WTC11 (cell line): ENCODE results near the gene GPATCH2L. TPM values are rescaled to one million over a fixed set of nuclear protein-coding genes. Genes with fewer than 3 reads are reported as not detected.

Source experiments
- ATAC-seq: fragments of 200-7000 bp; cut with Tn5 transposase; 2 replicates; pipeline ENCODE4 v1.10.0; 2021; ENCODE audit warnings: mild to moderate bottlenecking, moderate library complexity
- CTCF ChIA-PET: fragments of 300-600 bp; sonication (Branson Sonifier 250); formaldehyde crosslinking; loops from one replicate; lab custom pipeline; 2021; ENCODE audit warnings: antibody characterized with exemption; lab: Charles Lee
- POLR2A ChIA-PET: fragments of 350-600 bp; sonication (Branson Sonifier 250); formaldehyde crosslinking; loops from one replicate; lab custom pipeline; 2021; ENCODE audit warnings: antibody characterized with exemption; lab: Charles Lee
- DNase-seq: peaks from one replicate; pipeline ENCODE4 v3.0.0; 2021; ENCODE audit warnings: low spot score
- H3K27ac Mint-ChIP-seq: 2 replicates; pipeline ENCODE4 v1.8.0; 2021; ENCODE audit warnings: mixed read lengths
- H3K27me3 Mint-ChIP-seq: 2 replicates; pipeline ENCODE4 v1.8.0; 2021; ENCODE audit warnings: low read depth, mild to moderate bottlenecking, moderate library complexity, mixed read lengths
- H3K36me3 Mint-ChIP-seq: 2 replicates; pipeline ENCODE4 v1.8.0; 2021; ENCODE audit warnings: mixed read lengths
- H3K4me1 Mint-ChIP-seq: 2 replicates; pipeline ENCODE4 v1.8.0; 2022; ENCODE audit warnings: mixed read lengths
- H3K4me3 Mint-ChIP-seq: 2 replicates; pipeline ENCODE4 v1.8.0; 2021; ENCODE audit warnings: mild to moderate bottlenecking, moderate library complexity, mixed read lengths
- H3K9me3 Mint-ChIP-seq: 2 replicates; pipeline ENCODE4 v1.8.0; 2021; ENCODE audit warnings: mixed read lengths
- ESRRA ChIP-seq: sonication (generic); formaldehyde crosslinking; IDR thresholded peaks from 2 replicates; pipeline ENCODE4 v1.8.1; 2022; ENCODE audit warnings: mild to moderate bottlenecking, missing genetic modification reagents, borderline replicate concordance
- FOXJ3 ChIP-seq: sonication (generic); formaldehyde crosslinking; IDR thresholded peaks from 2 replicates; pipeline ENCODE4 v1.9.0; 2021; ENCODE audit warnings: missing genetic modification reagents, mild to moderate bottlenecking, borderline replicate concordance
- GRHL2 ChIP-seq: fragments of 250-450 bp; sonication (Bioruptor Pico); IDR thresholded peaks from 2 replicates; pipeline ENCODE4 v1.8.0; 2022; ENCODE audit warnings: mild to moderate bottlenecking, moderate library complexity; ENCODE audit not compliant: insufficient replicate concordance, severe bottlenecking
- GTF2I ChIP-seq: fragments of 250-450 bp; sonication (Bioruptor Pico); conservative IDR thresholded peaks from 2 replicates; pipeline ENCODE4 v1.4.0; 2021; ENCODE audit warnings: mild to moderate bottlenecking
- JUN ChIP-seq: sonication (generic); formaldehyde crosslinking; IDR thresholded peaks from 2 replicates; pipeline ENCODE4 v1.8.0; 2023; ENCODE audit warnings: mild to moderate bottlenecking, missing genetic modification reagents
- MXD4 ChIP-seq: fragments of 250-450 bp; sonication (Bioruptor Pico); IDR thresholded peaks from 2 replicates; pipeline ENCODE4 v1.8.0; 2021; ENCODE audit warnings: mild to moderate bottlenecking, moderate library complexity, borderline replicate concordance
- NFYB ChIP-seq: sonication (generic); formaldehyde crosslinking; conservative IDR thresholded peaks from 2 replicates; pipeline ENCODE4 v1.8.0; 2022; ENCODE audit warnings: low read depth, missing genetic modification reagents
- NR1H2 ChIP-seq: sonication (generic); formaldehyde crosslinking; IDR thresholded peaks from 2 replicates; pipeline ENCODE4 v1.9.0; 2021; ENCODE audit warnings: mild to moderate bottlenecking, moderate library complexity, missing genetic modification reagents
- NR2C2 ChIP-seq: sonication (generic); formaldehyde crosslinking; IDR thresholded peaks from 2 replicates; pipeline ENCODE4 v1.8.0; 2022; ENCODE audit warnings: mild to moderate bottlenecking, missing genetic modification reagents
- SMAD3 ChIP-seq: sonication (generic); formaldehyde crosslinking; IDR thresholded peaks from 2 replicates; pipeline ENCODE4 v1.8.0; 2022; ENCODE audit warnings: missing genetic modification reagents, mild to moderate bottlenecking, borderline replicate concordance
- ZBTB21 ChIP-seq: sonication (generic); formaldehyde crosslinking; IDR thresholded peaks from 2 replicates; pipeline ENCODE4 v1.8.1; 2023; ENCODE audit warnings: mild to moderate bottlenecking, missing genetic modification reagents, borderline replicate concordance
- ZNF138 ChIP-seq: sonication (generic); formaldehyde crosslinking; conservative IDR thresholded peaks from 2 replicates; pipeline ENCODE4 v1.8.1; 2022; ENCODE audit warnings: mild to moderate bottlenecking, moderate library complexity, missing genetic modification reagents
- ZNF232 ChIP-seq: sonication (generic); formaldehyde crosslinking; IDR thresholded peaks from 2 replicates; pipeline ENCODE4 v1.8.0; 2022; ENCODE audit warnings: mild to moderate bottlenecking, missing genetic modification reagents
- ZNF263 ChIP-seq: sonication (generic); formaldehyde crosslinking; IDR thresholded peaks from 2 replicates; pipeline ENCODE4 v1.8.1; 2022; ENCODE audit warnings: low read depth, mild to moderate bottlenecking, moderate library complexity, missing genetic modification reagents
- total RNA-seq: library from RNA; stranded (reverse); gene quantifications from 3 replicates; pipeline ENCODE4 v1.2.3, GENCODE V29; 2021
- TF ChIP-seq, protein P1 (sequence below): sonication (generic); formaldehyde crosslinking; IDR thresholded peaks from 2 replicates; pipeline ENCODE4 v1.8.1; 2022; ENCODE audit warnings: mild to moderate bottlenecking, missing genetic modification reagents, moderate library complexity, borderline replicate concordance
- TF ChIP-seq, protein P2 (sequence below): sonication (generic); formaldehyde crosslinking; IDR thresholded peaks from 2 replicates; pipeline ENCODE4 v1.8.1; 2022; ENCODE audit warnings: mild to moderate bottlenecking, moderate library complexity, missing genetic modification reagents
- TF ChIP-seq, protein P3 (sequence below): sonication (generic); formaldehyde crosslinking; IDR thresholded peaks from 2 replicates; pipeline ENCODE4 v1.8.0; 2023; ENCODE audit warnings: mild to moderate bottlenecking, missing genetic modification reagents
- TF ChIP-seq, protein P4 (sequence below): fragments of 250-450 bp; sonication (Bioruptor Pico); IDR thresholded peaks from 2 replicates; pipeline ENCODE4 v1.9.0; 2021; ENCODE audit warnings: mild to moderate bottlenecking
- TF ChIP-seq, protein P5 (sequence below): sonication (generic); formaldehyde crosslinking; IDR thresholded peaks from 2 replicates; pipeline ENCODE4 v1.8.0; 2022; ENCODE audit warnings: mild to moderate bottlenecking, missing genetic modification reagents
- TF ChIP-seq, protein P6 (sequence below): sonication (generic); formaldehyde crosslinking; IDR thresholded peaks from 2 replicates; pipeline ENCODE4 v1.8.0; 2022; ENCODE audit warnings: mild to moderate bottlenecking, missing genetic modification reagents

Gene GPATCH2L
- total RNA-seq, 1 experiment from 2014 or later, result 67.2 TPM

DNA sequence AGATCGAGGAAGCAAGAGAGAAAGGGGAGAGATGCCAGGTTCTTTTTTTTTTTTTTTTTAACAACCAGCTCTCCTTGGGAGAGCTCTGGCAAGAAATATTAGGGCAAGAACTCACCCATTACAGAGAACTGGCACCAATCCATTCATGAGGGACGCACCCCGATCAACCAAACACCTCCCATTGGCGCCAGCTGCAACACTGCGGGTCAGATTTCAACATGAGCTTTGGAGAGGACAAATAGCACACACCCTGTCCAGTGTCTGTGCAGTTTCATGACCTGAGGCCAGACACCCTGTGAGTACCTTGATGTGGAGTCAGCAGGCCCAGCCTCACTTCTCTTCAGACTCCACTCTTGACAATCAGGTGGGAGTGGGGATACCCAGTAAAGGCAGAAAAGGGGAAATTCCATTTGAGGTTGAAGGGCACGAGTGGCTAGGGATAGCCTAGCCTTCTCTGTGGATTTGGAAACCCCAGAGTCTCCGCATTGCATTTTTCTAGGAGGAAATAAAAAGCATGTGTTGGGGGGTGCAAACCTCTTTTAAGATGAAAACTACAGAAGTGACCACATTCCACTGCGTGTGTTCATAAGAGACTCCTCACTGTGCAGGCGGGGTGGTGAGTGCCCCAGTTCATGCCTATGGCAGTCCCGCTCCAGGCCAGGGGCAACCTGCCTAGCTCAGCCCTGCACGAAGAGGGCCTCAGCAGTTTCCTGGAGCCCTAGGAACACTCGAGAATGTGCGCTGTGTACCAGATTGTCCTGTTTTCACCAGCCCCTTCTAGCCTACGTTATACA, 42.4 kb upstream of the GPATCH2L start (continued):
- TF ChIP-seq, protein P1, sequence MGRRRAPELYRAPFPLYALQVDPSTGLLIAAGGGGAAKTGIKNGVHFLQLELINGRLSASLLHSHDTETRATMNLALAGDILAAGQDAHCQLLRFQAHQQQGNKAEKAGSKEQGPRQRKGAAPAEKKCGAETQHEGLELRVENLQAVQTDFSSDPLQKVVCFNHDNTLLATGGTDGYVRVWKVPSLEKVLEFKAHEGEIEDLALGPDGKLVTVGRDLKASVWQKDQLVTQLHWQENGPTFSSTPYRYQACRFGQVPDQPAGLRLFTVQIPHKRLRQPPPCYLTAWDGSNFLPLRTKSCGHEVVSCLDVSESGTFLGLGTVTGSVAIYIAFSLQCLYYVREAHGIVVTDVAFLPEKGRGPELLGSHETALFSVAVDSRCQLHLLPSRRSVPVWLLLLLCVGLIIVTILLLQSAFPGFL, result no peak
- TF ChIP-seq, all 79 proteins: peak for 0

DNA sequence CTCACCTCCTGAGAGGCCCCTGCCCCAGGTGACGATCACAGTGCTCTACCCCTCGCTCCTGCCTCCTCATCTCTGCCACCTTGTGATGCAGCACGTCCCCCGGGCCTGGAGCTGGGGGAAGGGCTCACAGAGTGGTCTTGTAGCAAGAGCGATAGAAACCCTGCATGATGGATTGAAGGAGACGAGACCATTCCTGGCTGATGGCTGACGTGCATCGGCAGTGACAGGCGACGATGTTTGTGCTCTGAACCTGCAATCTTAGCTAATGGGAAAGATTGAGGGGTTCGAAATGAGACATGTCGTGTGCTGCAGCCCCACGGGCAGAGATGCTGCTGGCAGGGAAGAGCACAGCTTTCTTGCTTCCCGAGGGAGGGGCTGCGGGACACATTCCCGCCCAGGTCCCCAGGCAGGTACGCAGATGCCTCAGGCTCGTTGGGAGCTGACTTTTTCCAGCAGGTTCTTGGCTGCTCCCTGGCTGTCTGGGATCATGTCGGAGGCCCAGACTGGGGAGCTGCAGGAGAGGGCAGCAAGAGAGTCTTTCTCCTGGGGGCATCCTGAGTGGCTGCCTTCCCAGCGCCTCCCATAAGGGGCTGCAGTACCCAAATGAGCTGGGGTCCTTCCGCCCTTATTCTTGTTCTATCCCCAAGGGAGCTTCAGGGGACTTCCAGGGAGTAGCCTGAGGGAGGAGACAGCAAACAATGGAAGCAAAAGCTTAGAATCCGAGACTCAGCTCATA, 38.7 kb upstream of the GPATCH2L start:
- CTCF ChIA-PET, result interaction anchor here (0.7 to 3.0 kb wide), 16 partner anchors 8 to 404 kb away, joined by 3 to 19 read pairs (median 4); no protein-coding TSS in a partner anchor
- POLR2A ChIA-PET, result no interaction called here
- peak; percentile 53 for DNase-seq
- H3K36me3 Mint-ChIP-seq, result no peaks in the 10 kb centered on the region
- no peak for TF ChIP-seq NFYB (CRISPR knock-in tag)
- TF ChIP-seq SMAD3 (CRISPR knock-in tag), result 0 out of 2 replicates have a peak, but pooled peaks have one; percentile 37
- TF ChIP-seq, protein P2, sequence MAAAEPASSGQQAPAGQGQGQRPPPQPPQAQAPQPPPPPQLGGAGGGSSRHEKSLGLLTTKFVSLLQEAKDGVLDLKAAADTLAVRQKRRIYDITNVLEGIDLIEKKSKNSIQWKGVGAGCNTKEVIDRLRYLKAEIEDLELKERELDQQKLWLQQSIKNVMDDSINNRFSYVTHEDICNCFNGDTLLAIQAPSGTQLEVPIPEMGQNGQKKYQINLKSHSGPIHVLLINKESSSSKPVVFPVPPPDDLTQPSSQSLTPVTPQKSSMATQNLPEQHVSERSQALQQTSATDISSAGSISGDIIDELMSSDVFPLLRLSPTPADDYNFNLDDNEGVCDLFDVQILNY, result 0 out of 2 replicates have a peak, but pooled peaks have one; percentile 24
- TF ChIP-seq ZNF138 (CRISPR knock-in tag), result 0 out of 2 replicates have a peak, but pooled peaks have one; percentile 21
- TF ChIP-seq, protein P3, sequence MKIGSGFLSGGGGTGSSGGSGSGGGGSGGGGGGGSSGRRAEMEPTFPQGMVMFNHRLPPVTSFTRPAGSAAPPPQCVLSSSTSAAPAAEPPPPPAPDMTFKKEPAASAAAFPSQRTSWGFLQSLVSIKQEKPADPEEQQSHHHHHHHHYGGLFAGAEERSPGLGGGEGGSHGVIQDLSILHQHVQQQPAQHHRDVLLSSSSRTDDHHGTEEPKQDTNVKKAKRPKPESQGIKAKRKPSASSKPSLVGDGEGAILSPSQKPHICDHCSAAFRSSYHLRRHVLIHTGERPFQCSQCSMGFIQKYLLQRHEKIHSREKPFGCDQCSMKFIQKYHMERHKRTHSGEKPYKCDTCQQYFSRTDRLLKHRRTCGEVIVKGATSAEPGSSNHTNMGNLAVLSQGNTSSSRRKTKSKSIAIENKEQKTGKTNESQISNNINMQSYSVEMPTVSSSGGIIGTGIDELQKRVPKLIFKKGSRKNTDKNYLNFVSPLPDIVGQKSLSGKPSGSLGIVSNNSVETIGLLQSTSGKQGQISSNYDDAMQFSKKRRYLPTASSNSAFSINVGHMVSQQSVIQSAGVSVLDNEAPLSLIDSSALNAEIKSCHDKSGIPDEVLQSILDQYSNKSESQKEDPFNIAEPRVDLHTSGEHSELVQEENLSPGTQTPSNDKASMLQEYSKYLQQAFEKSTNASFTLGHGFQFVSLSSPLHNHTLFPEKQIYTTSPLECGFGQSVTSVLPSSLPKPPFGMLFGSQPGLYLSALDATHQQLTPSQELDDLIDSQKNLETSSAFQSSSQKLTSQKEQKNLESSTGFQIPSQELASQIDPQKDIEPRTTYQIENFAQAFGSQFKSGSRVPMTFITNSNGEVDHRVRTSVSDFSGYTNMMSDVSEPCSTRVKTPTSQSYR, result no peak
- TF ChIP-seq GRHL2 (CRISPR knock-in tag), result no peak
- no peak for TF ChIP-seq JUN (CRISPR knock-in tag)
- no peak for TF ChIP-seq ESRRA (CRISPR knock-in tag)
- no peak for TF ChIP-seq NR2C2 (CRISPR knock-in tag)
- TF ChIP-seq MXD4, result no peak
- TF ChIP-seq NR1H2, result no peak
- TF ChIP-seq, protein P4, sequence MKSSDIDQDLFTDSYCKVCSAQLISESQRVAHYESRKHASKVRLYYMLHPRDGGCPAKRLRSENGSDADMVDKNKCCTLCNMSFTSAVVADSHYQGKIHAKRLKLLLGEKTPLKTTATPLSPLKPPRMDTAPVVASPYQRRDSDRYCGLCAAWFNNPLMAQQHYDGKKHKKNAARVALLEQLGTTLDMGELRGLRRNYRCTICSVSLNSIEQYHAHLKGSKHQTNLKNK, result no peak
- TF ChIP-seq ZNF232 (CRISPR knock-in tag), result 0 out of 2 replicates have a peak, but pooled peaks have one; percentile 34
- 0 out of 2 replicates have a peak, but pooled peaks have one; percentile 39 for TF ChIP-seq ZBTB21 (CRISPR knock-in tag)
- no peak for TF ChIP-seq GTF2I
- TF ChIP-seq FOXJ3 (CRISPR knock-in tag), result no peak
- TF ChIP-seq, protein P5, sequence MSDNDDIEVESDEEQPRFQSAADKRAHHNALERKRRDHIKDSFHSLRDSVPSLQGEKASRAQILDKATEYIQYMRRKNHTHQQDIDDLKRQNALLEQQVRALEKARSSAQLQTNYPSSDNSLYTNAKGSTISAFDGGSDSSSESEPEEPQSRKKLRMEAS (CRISPR knock-in tag), result no peak
- TF ChIP-seq ZNF263, result no peak
- TF ChIP-seq, protein P6, sequence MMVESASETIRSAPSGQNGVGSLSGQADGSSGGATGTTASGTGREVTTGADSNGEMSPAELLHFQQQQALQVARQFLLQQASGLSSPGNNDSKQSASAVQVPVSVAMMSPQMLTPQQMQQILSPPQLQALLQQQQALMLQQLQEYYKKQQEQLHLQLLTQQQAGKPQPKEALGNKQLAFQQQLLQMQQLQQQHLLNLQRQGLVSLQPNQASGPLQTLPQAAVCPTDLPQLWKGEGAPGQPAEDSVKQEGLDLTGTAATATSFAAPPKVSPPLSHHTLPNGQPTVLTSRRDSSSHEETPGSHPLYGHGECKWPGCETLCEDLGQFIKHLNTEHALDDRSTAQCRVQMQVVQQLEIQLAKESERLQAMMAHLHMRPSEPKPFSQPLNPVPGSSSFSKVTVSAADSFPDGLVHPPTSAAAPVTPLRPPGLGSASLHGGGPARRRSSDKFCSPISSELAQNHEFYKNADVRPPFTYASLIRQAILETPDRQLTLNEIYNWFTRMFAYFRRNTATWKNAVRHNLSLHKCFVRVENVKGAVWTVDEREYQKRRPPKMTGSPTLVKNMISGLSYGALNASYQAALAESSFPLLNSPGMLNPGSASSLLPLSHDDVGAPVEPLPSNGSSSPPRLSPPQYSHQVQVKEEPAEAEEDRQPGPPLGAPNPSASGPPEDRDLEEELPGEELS, result no peak
- peaks cover 7% of the 10 kb centered on the region for H3K9me3 Mint-ChIP-seq
- peak; percentile 56 for ATAC-seq
- peaks cover 57% of the 10 kb centered on the region for H3K4me1 Mint-ChIP-seq
- H3K4me3 Mint-ChIP-seq, result peak overlapping the region; percentile 22
- H3K27ac Mint-ChIP-seq, result peak overlapping the region; percentile 81
- H3K27me3 Mint-ChIP-seq, result no peaks in the 10 kb centered on the region
